ENCODE measurements around the gene CARD11. TPM values are rescaled to one million over a fixed set of nuclear protein-coding genes. Genes with fewer than 3 reads are reported as not detected.
"Not testable (repeated sequence)": the region's sequence is repeated elsewhere in the genome, so short reads cannot be mapped to it uniquely, and the experiment has no call there.

Gene CARD11
- total RNA-seq, 6 experiments from 2014 or later = 0.37 to 0.90 (median 0.50) TPM

DNA sequence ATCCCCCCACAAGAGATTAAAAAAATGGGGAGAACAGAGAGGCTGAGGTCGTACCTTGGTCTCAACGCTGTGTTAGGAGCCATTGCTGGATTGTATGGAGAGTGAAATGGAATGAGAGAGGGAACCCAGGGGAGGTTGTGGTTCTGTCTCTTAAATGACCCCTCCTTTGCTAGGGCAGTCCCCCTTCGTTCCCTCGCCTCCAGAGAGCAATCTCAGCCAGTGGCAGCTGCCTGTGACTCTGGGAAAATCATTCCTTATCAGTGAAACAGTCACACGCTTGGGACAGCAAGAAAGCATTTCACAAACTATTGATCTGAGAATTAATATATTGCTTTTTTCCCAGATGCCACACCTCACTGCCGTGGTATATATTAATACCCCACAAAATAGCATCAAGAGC, 12.0 kb upstream of the CARD11 start:
- no peaks in the 10 kb centered on the region for H3K9me3 ChIP-seq
- WGBS (ENCODE audit: insufficient coverage, low coverage, low lambda C conversion rate, missing lambda C conversion rate) = 46% methylated on average over 4 of the region's 6 CpGs
- H3K4me3 ChIP-seq = no peak overlapping the region
- H3K27me3 ChIP-seq = no peaks in the 10 kb centered on the region
- intact Hi-C loops (cut with DNase I) = no loop called here
- ATAC-seq (no peak), DNase-seq (no peak)
- no peak overlapping the region for H3K27ac ChIP-seq
- no peaks in the 10 kb centered on the region for H3K4me1 ChIP-seq
- no peaks in the 10 kb centered on the region for H3K36me3 ChIP-seq
- TF ChIP-seq, protein P1, sequence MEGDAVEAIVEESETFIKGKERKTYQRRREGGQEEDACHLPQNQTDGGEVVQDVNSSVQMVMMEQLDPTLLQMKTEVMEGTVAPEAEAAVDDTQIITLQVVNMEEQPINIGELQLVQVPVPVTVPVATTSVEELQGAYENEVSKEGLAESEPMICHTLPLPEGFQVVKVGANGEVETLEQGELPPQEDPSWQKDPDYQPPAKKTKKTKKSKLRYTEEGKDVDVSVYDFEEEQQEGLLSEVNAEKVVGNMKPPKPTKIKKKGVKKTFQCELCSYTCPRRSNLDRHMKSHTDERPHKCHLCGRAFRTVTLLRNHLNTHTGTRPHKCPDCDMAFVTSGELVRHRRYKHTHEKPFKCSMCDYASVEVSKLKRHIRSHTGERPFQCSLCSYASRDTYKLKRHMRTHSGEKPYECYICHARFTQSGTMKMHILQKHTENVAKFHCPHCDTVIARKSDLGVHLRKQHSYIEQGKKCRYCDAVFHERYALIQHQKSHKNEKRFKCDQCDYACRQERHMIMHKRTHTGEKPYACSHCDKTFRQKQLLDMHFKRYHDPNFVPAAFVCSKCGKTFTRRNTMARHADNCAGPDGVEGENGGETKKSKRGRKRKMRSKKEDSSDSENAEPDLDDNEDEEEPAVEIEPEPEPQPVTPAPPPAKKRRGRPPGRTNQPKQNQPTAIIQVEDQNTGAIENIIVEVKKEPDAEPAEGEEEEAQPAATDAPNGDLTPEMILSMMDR (IDR thresholded peaks at IDR 0.05) = no peak
- no peak for TF ChIP-seq POLR2A (IDR thresholded peaks at IDR 0.05)

DNA sequence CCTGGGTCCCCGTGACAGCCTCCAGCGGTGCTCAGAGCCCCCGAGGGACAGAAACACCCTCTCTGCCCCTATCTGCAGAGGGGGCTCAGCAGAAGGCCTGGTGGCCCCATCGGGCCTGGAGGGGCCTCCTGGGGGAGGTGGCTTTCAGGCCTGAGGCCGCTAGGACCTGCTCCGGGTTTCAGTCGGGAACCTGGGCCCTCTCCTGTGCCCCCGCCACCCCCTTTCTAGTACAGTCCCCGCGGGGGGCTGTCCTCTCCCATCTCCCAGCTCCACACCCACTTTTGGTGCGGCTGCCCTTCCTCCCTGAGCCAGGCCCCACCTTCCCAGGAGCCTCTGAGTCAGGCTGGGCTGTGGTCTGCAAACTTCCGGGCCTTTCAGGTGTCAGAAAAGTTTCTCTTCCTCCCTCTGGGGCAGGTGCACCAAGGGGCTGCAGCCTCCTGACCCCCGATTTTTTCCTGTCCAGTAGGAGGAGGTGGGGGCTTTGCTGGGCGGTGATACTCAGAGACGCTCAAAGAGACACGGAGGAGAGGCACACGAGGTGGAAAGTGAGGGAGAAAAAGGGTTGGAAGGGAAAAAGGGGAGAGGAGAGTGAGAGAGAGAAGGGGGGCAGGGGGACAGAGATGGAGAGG, 692 bp downstream of the CARD11 start:
- TF ChIP-seq, protein P1 (IDR thresholded peaks at IDR 0.05) = no peak
- TF ChIP-seq POLR2A (IDR thresholded peaks at IDR 0.05) = no peak
- peak in 1 of 4 donors; percentile 38 for ATAC-seq
- WGBS (ENCODE audit: insufficient coverage, low coverage, low lambda C conversion rate, missing lambda C conversion rate) = 22% methylated on average over 6 of the region's 17 CpGs
- intact Hi-C loops (cut with DNase I) = no loop called here
- no peaks in the 10 kb centered on the region for H3K27me3 ChIP-seq
- H3K36me3 ChIP-seq = no peaks in the 10 kb centered on the region
- H3K27ac ChIP-seq = no peak overlapping the region
- DNase-seq = no peak
- no peak overlapping the region for H3K4me3 ChIP-seq
- H3K9me3 ChIP-seq = no peaks in the 10 kb centered on the region
- H3K4me1 ChIP-seq = no peaks in the 10 kb centered on the region

DNA sequence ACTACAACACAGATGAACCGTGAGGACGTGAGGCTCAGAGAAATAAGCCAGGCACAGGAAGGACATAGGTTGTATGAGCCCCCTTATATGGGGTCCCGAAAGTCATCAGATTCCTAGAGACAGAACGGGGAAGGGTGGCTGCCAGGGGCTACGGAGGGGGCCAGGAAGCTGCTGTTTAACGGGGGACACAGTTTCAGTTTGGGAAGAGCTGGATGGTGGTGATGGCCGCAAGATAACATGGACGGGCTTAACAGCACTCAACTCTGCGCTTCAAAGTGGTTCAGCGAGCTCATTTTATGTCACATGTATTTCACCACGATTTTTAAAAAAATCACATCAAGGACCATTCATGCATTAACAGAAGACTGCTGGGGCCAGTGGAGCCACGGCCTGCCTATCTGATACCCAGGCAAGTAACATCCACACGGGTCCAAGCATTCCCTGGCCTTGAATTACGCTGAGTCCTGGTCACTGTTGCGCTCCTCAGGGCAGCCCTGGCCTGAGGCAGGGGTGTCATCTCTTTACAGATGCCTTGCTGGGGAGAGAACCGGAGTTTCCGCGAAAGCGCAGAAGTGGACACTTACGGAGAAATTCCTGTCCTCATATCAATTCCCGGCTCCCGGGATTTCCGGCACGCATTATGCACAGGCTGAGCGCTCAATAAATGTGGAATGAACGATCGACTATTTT, 1.5 kb downstream of the CARD11 start:
- Histone ChIP-seq H3K27ac (no peak overlapping the region), H3K4me3 (no peak overlapping the region), H3K27me3 (no peaks in the 10 kb centered on the region), H3K4me1 (no peaks in the 10 kb centered on the region), H3K9me3 (no peaks in the 10 kb centered on the region), H3K36me3 (no peaks in the 10 kb centered on the region)
- WGBS (ENCODE audit: insufficient coverage, low coverage, low lambda C conversion rate, missing lambda C conversion rate) = 82% methylated on average over 15 of the region's 27 CpGs
- intact Hi-C loops (cut with DNase I) = no loop called here
- TF ChIP-seq POLR2A (IDR thresholded peaks at IDR 0.05) = no peak
- TF ChIP-seq, protein P1 (IDR thresholded peaks at IDR 0.05) = no peak
- no peak for DNase-seq
- ATAC-seq = no peak

DNA sequence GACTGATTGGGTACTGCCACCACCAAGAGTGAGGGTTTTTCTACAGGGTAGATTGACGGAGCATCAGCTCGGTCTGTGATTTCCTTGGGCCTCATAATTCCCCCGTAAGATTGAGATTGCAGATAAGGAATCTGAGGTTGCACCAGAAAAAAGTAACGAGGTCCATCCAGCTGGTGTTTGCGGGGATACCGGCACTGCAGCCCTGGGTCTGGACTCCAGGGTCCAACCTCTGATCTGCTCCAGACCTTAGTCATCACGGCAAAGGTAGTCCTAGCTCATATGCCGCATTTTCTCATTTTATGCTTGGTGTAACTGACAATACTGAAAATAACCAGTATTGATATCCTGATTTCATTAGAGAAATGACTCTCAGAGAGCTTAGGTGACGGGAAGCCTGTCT, 3.9 kb downstream of the CARD11 start:
- intact Hi-C loops (cut with DNase I) = no loop called here
- 71% methylated on average over 8 of the region's 9 CpGs for WGBS (ENCODE audit: insufficient coverage, low coverage, low lambda C conversion rate, missing lambda C conversion rate)
- ATAC-seq = no peak

DNA sequence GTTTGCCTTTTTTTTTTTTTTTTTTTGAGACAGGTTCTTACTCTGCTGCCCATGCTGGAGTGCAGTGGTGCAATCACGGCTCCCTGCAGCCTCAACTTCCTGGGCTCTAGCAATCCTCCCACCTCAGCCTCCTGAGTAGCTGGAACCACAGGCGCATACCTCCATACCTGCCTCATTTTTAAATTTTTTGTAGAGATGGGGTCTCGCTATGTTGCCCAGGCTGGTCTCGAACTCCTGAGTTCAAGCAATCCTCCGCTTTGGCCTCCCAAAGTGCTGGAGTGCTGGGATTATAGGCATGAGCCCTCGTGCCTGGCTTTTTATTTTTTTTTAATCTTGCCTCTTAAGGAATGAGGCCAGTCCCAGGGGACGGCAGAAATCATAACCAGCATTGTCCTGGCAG, 5.7 kb downstream of the CARD11 start:
- intact Hi-C loops (cut with DNase I); DNase-seq; H3K27ac ChIP-seq; H3K36me3 ChIP-seq; H3K27me3 ChIP-seq; H3K4me3 ChIP-seq; H3K4me1 ChIP-seq; ATAC-seq; H3K9me3 ChIP-seq: not testable (repeated sequence)
- 54% methylated on average over 5 of the region's 7 CpGs for WGBS (ENCODE audit: insufficient coverage, low coverage, low lambda C conversion rate, missing lambda C conversion rate)

More for the DNA sequence above, 3.9 kb downstream of the CARD11 start:
- Histone ChIP-seq H3K4me3 (no peak overlapping the region), H3K9me3 (no peaks in the 10 kb centered on the region), H3K27ac (no peak overlapping the region), H3K36me3 (no peaks in the 10 kb centered on the region), H3K4me1 (no peaks in the 10 kb centered on the region), H3K27me3 (no peaks in the 10 kb centered on the region)
- TF ChIP-seq POLR2A (IDR thresholded peaks at IDR 0.05) = no peak
- TF ChIP-seq, protein P1 (IDR thresholded peaks at IDR 0.05) = no peak
- DNase-seq = no peak

All from right lobe of liver (tissue), 6 donors.